Frontal cortex (tissue), 4 donors: ENCODE data around the gene CMA1. TPM values are rescaled to one million over a fixed set of nuclear protein-coding genes. Genes with fewer than 3 reads are reported as not detected.
"Not testable (repeated sequence)": the region's sequence is repeated elsewhere in the genome, so short reads cannot be mapped to it uniquely, and the experiment has no call there.

Experiments
- DNase-seq, 2 donors: peaks; one replicate each; pipeline ENCODE4 v3.0.0; 2012; ENCODE audit warnings: low spot score in 2 of 2
- FAIRE-seq: peaks from 2 replicates; lab custom pipeline; 2012; peaks lifted over from hg19 to GRCh38; lab: Jason Lieb, UNC
- total RNA-seq: library from RNA; depleted of rRNA; stranded (reverse); fragments of >200 nt; gene quantifications from one replicate; pipeline ENCODE4 v1.2.3, GENCODE V29; 2014
- donor health status: control.
- donor health status: control.
- donor health status: control.

CMA1 gene
- total RNA-seq, result not detected

- DNase-seq (no peak), FAIRE-seq (no peak)
These were observed at the start of gene CMA1 for GRCh38 chr14:24508155-24508840. Gene CMA1 (minus strand): TSS chr14:24508265. CDS start chr14:24508235, 30 bp downstream.

GRCh38 chr14:24556756-24557155, 48.7 kb upstream of the CMA1 start:
- FAIRE-seq (no peak), DNase-seq (no peak)

- FAIRE-seq, DNase-seq: not testable (repeated sequence)
These were observed 41.0 kb upstream of the CMA1 start for GRCh38 chr14:24549064-24549463.

- FAIRE-seq (no peak), DNase-seq (no peak)
These were observed 34.4 kb upstream of the CMA1 start for GRCh38 chr14:24542346-24542936.

- DNase-seq (no peak), FAIRE-seq (no peak)
These were observed 27.7 kb upstream of the CMA1 start for GRCh38 chr14:24535737-24536136.

- DNase-seq (no peak), FAIRE-seq (no peak)
These were observed 26.2 kb upstream of the CMA1 start for GRCh38 chr14:24534286-24534685.

- not testable (repeated sequence) for DNase-seq, FAIRE-seq
These were observed 18.0 kb upstream of the CMA1 start for GRCh38 chr14:24525877-24526620.

GRCh38 chr14:24518851-24519250, 10.8 kb upstream of the CMA1 start:
- no peak for FAIRE-seq

GRCh38 chr14:24514209-24514608, 6.1 kb upstream of the CMA1 start:
- no peak for DNase-seq
- no peak for FAIRE-seq

More at GRCh38 chr14:24518851-24519250, 10.8 kb upstream of the CMA1 start:
- no peak for DNase-seq

GRCh38 chr14:24513009-24513408, 4.9 kb upstream of the CMA1 start:
- FAIRE-seq (no peak), DNase-seq (no peak)

- DNase-seq, result no peak
These were observed 1.6 kb downstream of the CMA1 start for GRCh38 chr14:24506443-24506842.

GRCh38 chr14:24504425-24504950, 3.6 kb downstream of the CMA1 start:
- no peak for FAIRE-seq
- DNase-seq, result no peak

More at GRCh38 chr14:24506443-24506842, 1.6 kb downstream of the CMA1 start:
- no peak for FAIRE-seq

GRCh38 chr14:24491586-24492408, 16.3 kb downstream of the CMA1 start:
- FAIRE-seq, DNase-seq: not testable (repeated sequence)

GRCh38 chr14:24483604-24484252, 24.3 kb downstream of the CMA1 start:
- no peak for DNase-seq
- no peak for FAIRE-seq

GRCh38 chr14:24482699-24483303, 25.3 kb downstream of the CMA1 start:
- FAIRE-seq, DNase-seq: not testable (repeated sequence)

- FAIRE-seq (no peak), DNase-seq (peak in 1 of 2 donors; percentile 18)
These were observed 26.3 kb downstream of the CMA1 start for GRCh38 chr14:24481622-24482324.

- FAIRE-seq, DNase-seq: not testable (repeated sequence)
These were observed 28.1 kb downstream of the CMA1 start for GRCh38 chr14:24479999-24480398.

GRCh38 chr14:24475261-24475660, 32.8 kb downstream of the CMA1 start:
- FAIRE-seq, result no peak

More at GRCh38 chr14:24475261-24475660, 32.8 kb downstream of the CMA1 start:
- no peak for DNase-seq
